ENCODE measurements around the gene PRR15L.
"Not testable (repeated sequence)": the region's sequence is repeated elsewhere in the genome, so short reads cannot be mapped to it uniquely, and the experiment has no call there.

PRR15L gene

DNA sequence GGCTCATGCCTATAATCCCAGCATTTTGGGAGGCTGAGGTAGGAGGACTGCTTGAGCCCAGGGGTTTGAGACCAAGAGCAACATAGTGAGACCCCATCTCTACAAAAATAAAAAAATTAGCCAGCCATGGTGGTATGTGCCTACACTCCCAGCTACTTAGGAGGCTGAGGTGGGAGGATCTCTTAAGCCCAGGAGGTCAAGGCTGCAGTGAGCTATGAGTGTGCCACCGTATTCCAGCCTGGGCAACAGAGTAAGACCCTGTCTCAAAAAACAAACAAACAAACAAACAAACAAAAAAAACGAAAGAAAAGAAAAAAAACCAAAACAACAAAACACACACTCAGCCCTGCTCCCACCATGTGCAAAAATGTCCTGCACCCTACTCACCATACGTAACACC, 22.2 kb downstream of the PRR15L start:
- DNase-seq (ENCODE audit: low read depth): not testable (repeated sequence)

GRCh38 chr17:47934856-47935255, 22.8 kb downstream of the PRR15L start:
- no peak for DNase-seq (ENCODE audit: low read depth)

DNA sequence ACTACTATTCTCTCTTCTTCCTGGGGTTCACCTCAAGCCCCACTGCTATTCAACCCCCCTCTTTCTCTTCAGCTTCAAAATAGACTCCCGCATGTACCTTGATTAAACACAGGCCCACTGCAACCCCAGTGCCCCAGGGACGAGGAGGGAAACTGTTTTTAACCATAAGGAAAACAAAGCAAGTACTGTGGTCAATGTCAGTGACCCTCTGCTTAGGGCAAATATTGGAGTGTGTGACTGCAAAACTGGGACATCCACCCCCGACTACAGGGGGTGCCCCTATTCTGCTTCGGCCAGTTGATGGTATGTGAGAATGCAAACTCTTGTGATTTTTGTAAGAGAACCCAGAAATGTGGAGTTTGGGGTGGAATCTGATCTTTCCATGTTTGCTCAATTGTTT, 25.8 kb downstream of the PRR15L start:
- DNase-seq (ENCODE audit: low read depth): no peak

DNA sequence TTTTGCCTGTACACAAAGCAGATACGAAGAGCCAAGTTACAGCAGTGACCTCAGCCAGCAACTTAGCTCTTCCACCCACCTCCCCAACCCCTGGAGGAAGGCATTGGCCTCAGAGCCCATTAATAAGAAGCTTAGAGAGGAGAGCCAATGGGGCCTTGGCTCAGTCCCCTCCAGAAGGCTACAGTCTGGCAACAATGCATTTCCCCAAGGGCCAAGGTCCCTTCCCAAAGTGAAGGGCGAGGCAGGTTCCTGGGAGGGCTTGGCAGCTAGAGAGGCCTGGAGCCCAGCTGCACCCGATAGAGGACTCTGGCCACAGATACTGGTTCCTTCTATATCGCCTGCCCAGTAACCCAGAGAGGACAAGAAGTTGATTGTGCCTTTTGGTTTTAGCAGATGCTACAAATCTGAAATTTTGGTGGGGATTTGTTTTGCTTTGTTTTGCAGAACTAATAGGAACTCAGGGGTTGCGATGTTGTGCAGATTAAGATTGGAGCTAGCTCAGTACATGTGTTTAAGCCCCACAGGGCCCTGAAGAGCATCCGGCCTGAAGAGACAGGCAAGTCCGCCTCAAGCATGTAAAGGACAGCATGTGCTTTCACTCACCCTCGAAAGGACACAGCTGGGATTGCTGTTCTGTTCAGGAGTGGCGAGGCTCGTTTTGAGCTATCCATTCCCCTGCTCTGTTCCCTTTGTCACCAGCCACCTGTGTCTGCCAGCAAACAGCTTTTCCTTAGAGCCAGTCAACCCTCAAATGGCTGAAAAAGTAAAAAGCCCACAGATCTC, 28.3 kb downstream of the PRR15L start:
- no peak for DNase-seq (ENCODE audit: low read depth)

GRCh38 chr17:47928415-47928814, 29.3 kb downstream of the PRR15L start:
- no peak for DNase-seq (ENCODE audit: low read depth)

DNA sequence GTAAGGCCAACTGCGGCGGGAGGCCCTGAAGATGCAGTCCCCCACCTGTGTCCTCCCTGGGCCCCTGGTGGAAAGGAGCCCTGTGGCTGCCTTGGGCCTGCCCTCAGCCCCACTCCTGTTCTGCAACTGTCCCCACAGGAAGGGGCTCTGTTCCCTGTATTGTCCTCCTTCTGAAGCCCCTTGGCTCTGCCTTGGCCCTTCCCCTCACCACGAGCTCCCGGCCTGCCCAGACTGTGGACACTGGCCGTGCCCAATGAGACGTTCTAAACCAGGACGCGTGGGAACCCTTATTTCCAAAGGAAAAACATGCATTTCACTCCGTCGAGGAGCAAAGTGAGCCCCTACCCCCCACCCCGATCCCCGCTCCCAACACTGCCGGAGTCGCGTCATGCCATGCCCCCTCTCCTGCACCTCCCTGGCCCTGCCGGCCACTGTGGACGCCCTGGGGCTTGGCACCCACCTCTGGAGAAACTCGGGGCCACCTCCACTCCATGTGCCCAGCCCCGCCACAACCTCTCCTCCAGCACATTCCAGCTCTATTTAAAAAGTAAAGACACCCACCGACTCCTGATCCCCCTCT, 29.8 kb downstream of the PRR15L start:
- no peak for DNase-seq (ENCODE audit: low read depth)

GRCh38 chr17:47925678-47925988, 32.0 kb downstream of the PRR15L start:
- DNase-seq (ENCODE audit: low read depth): no peak

- DNase-seq (ENCODE audit: low read depth): no peak
Observed at GRCh38 chr17:47924785-47925677, 32.7 kb downstream of the PRR15L start.

DNA sequence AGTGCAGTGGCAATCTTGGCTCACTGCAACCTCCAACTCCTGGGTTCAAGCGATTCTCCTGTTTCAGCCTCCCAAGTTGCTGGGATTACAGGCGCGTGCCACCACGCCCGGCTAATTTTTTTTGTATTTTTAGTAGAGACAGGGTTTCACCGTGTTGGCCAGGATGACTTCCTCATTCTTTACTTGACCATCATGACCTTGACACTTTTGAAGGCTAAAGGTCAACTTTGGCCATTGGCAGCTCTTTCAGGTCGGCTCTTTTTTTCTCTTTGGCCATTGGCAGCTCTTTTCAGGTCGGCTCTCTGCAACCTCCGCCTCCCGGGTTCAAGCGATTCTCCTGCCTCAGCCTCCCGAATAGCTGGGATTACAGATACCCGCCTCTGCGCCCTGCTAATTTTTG, 37.8 kb downstream of the PRR15L start:
- not testable (repeated sequence) for DNase-seq (ENCODE audit: low read depth)

DNA sequence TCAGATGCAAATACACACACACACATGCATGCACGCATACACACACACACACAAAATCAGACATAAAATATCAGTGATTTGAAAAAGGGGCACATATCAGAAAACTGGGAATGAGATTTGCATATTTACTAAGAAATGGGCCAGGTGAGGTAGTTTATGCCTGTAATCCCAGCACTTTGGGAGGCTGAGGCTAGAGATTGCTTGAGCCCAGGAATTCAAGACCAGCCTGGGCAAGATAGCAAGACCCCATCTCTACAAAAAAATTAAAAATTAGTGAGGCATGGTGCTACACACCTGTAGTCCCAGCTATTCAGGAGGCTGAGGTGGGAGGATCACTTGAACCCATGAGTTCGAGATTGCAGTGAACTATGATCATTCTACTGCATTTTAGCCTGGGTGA, 38.7 kb downstream of the PRR15L start:
- no peak for DNase-seq (ENCODE audit: low read depth)

GRCh38 chr17:47918006-47918405, 39.7 kb downstream of the PRR15L start:
- DNase-seq (ENCODE audit: low read depth): no peak

DNA sequence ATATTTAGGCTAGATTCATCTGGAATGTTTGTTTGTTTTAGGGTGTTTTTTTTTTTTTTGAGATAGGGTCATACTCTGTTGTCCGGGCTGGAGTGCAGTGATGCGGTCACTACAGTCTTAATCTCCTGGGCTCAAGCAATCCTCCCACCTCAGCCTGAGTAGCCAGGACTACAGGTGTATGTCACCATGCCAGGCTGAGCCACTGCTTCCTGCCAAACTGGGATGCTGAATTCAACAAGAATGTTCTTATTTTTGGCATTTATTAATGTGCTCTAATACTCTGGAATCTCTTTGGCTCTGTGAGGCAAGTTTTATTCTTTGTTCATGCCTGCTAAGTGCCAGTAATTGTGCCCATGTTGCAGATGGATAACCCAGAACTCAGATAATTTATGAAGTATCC, 40.1 kb downstream of the PRR15L start:
- DNase-seq (ENCODE audit: low read depth): no peak

DNA sequence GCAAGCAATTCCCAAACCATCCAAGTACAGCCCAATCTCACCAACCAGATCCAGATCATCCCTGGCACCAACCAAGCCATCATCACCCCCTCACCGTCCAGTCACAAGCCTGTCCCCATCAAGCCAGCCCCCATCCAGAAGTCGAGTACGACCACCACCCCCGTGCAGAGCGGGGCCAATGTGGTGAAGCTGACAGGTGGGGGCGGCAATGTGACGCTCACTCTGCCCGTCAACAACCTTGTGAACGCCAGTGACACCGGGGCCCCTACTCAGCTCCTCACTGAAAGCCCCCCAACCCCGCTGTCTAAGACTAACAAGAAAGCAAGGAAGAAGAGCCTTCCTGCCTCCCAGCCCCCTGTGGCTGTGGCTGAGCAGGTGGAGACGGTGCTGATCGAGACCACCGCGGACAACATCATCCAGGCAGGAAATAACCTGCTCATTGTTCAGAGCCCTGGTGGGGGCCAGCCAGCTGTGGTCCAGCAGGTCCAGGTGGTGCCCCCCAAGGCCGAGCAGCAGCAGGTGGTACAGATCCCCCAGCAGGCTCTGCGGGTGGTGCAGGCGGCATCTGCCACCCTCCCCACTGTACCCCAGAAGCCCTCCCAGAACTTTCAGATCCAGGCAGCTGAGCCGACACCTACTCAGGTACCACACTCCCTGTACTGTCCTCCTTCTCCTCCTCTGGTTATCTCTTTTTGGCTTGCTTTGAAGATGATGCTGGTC, 41.0 kb downstream of the PRR15L start:
- no peak for DNase-seq (ENCODE audit: low read depth)

DNA sequence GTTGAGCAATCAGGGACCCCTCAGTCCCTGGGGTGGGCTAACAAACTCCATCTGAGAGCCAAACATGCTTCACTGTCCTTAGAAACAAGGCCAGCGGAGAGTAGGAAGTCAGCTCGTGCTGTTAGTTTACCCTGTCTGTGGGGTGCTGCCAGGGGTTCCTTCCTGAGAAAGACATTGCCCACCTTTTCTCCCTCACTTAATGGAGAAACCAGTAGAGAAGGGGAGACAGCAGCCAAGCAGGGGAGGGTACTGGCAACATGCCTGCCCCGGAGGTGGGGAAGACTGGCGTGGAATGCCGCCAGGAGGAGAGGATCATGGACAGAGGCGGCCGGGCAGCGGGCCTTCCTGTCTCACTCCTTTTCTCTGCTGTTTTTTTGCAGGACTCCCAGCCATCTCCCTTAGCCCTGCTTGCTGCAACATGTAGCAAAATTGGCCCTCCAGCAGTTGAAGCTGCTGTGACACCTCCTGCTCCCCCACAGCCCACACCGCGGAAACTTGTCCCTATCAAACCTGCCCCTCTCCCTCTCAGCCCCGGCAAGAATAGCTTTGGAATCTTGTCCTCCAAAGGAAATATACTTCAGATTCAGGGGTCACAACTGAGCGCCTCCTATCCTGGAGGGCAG, 41.8 kb downstream of the PRR15L start:
- no peak for DNase-seq (ENCODE audit: low read depth)

DNA sequence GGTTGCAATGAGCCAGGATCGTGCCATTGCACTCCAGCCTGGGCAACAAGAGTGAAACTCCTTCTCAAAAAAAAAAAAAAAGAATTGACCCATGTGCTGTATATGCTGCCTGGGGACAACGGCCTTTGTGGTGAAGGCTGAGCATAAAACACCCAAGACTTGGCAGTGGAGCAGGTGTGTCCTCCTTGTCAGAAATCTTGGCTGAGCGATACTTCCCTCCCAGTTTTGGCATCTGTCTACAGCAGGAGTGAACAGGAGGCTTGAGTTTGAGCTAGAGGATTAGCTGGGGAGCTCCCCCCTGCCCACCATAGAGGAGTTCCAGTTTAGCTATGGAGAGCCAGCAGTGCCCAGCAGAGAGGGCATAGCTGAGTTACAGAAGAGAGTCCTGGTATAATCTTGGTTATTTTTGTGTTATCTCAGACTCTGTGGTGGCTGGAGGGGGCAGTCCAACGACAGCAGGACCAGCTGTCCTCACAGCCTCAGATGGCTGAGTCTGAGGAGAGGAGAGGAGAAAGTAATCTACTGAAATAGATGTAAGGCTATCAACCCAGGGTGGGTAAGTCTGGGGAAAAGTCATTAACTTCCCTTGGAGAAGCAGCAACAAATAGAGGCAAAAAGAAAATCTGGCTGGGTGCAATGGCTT, 43.3 kb downstream of the PRR15L start:
- no peak for DNase-seq (ENCODE audit: low read depth)

DNA sequence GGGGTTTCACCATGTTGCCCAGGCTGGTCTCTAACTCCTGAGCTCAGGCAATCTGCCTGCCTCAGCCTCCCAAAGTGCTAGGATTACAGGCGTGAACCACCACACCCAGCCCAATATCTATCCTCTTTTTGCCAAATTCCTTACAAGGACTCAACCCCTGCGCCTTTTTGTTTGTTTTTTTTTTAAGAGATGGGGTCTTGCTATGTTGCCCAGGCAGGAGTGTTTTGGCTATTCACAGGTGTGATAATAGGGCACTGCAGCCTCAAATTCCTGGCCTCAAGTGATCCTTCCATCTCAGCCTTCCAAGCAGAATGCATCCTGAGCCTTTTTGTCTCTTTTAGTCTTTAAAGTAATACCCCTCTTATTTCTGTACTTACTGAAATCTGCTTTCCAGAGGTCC, 44.6 kb downstream of the PRR15L start:
- DNase-seq (ENCODE audit: low read depth): no peak

- DNase-seq (ENCODE audit: low read depth): no peak
Observed at GRCh38 chr17:47907932-47908562, 49.6 kb downstream of the PRR15L start.

- DNase-seq (ENCODE audit: low read depth): no peak
Observed at GRCh38 chr17:47906443-47906842, 51.2 kb downstream of the PRR15L start.

DNA sequence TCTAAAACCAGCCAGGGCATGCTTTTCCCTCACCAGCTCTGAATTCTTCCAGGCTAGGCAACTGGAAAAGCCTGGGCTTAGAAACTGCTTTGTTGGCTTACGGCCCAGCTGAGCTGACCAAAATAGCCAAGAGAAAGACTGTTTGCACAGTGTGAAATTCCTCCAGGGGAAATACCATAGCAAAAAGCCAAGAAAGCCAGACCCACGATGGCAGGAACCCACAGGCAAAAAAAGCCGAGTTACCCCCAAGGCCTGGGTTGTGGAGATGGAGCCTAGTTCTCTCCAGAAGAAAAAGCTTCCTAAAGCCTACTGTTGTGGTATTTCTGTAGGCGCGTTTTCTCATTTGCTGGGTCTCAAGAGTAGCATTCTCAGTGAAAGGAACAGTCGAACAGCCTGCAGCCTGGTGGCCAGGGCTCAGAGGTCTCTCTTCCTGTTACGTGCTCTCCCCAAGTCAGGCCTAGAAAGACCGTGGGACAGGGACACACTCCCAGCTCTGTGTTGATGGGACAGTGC, 52.4 kb downstream of the PRR15L start:
- DNase-seq (ENCODE audit: low read depth): no peak

- DNase-seq (ENCODE audit: low read depth): no peak
Observed at GRCh38 chr17:47902039-47902744, 55.5 kb downstream of the PRR15L start.
